Heart left ventricle (tissue), 16 donors: ENCODE results near the gene DNAJB7. TPM values are rescaled to one million over a fixed set of nuclear protein-coding genes. Genes with fewer than 3 reads are reported as not detected.

ENCODE experiments used
- ATAC-seq, 4 donors: fragments of 200-7000 bp; cut with Tn5 transposase; one replicate each; pipeline ENCODE4 v1.9.1; 2020 to 2022; ENCODE audit warnings: moderate library complexity in 4 of 4, mild to moderate bottlenecking in 3 of 4, moderate number of reproducible peaks in 1 of 4
- DNase-seq, 5 donors: peaks; one replicate each; pipeline ENCODE4 v3.0.0-alpha.2; 2020
- H3K27ac ChIP-seq, 12 donors: fragments of 200-600 bp; sonication (generic) in 4 of 12; one replicate each; pipeline versions ENCODE4 v1.5.0 to v1.8.0; 2016 to 2022; ENCODE audit warnings: mild to moderate bottlenecking in 2 of 12
- H3K27me3 ChIP-seq, 9 donors: fragments of 200-600 bp; sonication (generic) in 2 of 9; one replicate each; pipeline versions ENCODE4 v1.5.1 to v1.8.0; 2016 to 2022; ENCODE audit warnings: mild to moderate bottlenecking in 3 of 9
- H3K36me3 ChIP-seq, 9 donors: fragments of 200-600 bp; sonication (generic) in 2 of 9; one replicate each; pipeline versions ENCODE4 v1.5.0 to v1.8.0; 2018 to 2022; ENCODE audit warnings: mild to moderate bottlenecking in 2 of 9
- H3K4me1 ChIP-seq, 12 donors: fragments of 200-600 bp; sonication (generic) in 4 of 12; one replicate each; pipeline versions ENCODE4 v1.5.0 to v1.8.0; 2016 to 2022; ENCODE audit warnings: mild to moderate bottlenecking in 3 of 12
- H3K4me3 ChIP-seq, 12 donors: fragments of 200-600 bp; sonication (generic) in 4 of 12; one replicate each; pipeline versions ENCODE4 v1.5.0 to v1.8.0; 2017 to 2022; ENCODE audit warnings: mild to moderate bottlenecking in 9 of 12, moderate library complexity in 4 of 12
- H3K9me3 ChIP-seq, 12 donors: fragments of 200-600 bp; sonication (generic) in 4 of 12; one replicate each; pipeline versions ENCODE4 v1.5.0 to v1.8.0; 2016 to 2022; ENCODE audit warnings: mild to moderate bottlenecking in 1 of 12
- CTCF ChIP-seq, 12 donors: fragments of 200-600 bp; sonication (generic) in 4 of 12; IDR thresholded peaks; one replicate each; pipeline versions ENCODE4 v1.5.0 to v1.8.0; 2018 to 2022; ENCODE audit warnings: antibody characterized with exemption in 12 of 12, mild to moderate bottlenecking in 5 of 12
- POLR2A ChIP-seq, 2 donors: fragments of 450-650 bp; IDR thresholded peaks; one replicate each; pipeline ENCODE4 v1.6.1; 2017; ENCODE audit warnings: antibody characterized with exemption in 2 of 2, mild to moderate bottlenecking in 2 of 2, moderate library complexity in 2 of 2
- WGBS, 4 donors: extraction: QIAGEN DNeasy Blood & Tissue Kit in 2 of 4; methylation state at CpG; one replicate each; pipeline versions ENCODE4 v1.1.5 to v1.1.7; 2013 to 2018; 5-methylcytosine and 5-hydroxymethylcytosine counted together
- intact Hi-C, 10 donors: fragments of 100-400 bp; cut with DNase I; formaldehyde crosslinking; loops; one replicate each; pipeline versions ENCODE4 v1.11.1 to v1.14.2; 2022
- polyA plus RNA-seq, 2 donors: library from polyadenylated mRNA; stranded (reverse); fragments of 200-250 nt; gene quantifications; one replicate each; pipeline ENCODE4 v1.2.3, GENCODE V29; 2013
- total RNA-seq, 9 donors: library from RNA; depleted of rRNA in 2 of 9; stranded (reverse); fragments of >200 nt in 2 of 9; fragmentation: NEBNext Ultra II Directional in 3 of 9; extraction: Animal tissue kit (Norgen Biotek cat#: 25700) in 3 of 9; gene quantifications; one replicate each; pipeline versions ENCODE4 v1.1.0 to v1.2.4, GENCODE V29; 2016 to 2023
- donor health status: ischemic (EF 13 %, LVEDD 7.1; RV severe dilation, severe dysfunction).
- donor health status: healthy with polysubstance abuse.
- donor health status: DM: no; HTN: yes; CAD: no.
- donor health status: DM: no; HTN: no; CAD: no.
- donor health status: ischemic (EF 25% LVEDD 6.9; RV normal size, moderate dysfunction).
- donor health status: ischemic (EF 25% LVEDD 5.7; RV mildly dilated, moderate dysfunction).
- donor health status: healthy.
- donor health status: DM: yes; HTN: yes; CAD: no.
- donor health status: ischemic (EF 35%, LVEDD 5.7; RV mildly dilated, moderate dysfunction).
- donor health status: nonischemic (EF 11% LVEDD 7.7; RV severe dilation, severe dysfunction).
- donor health status: DM: yes; HTN: yes; CAD: no.
- donor health status: PGD.
- donor health status: ischemic (EF 29% LVEDD 5.4; RV normal size, mild dysfunction).
- donor health status: nonischemic (EF 23%, LVEDD 6.1; RV moderate dilation, normal function).

Gene DNAJB7
- total and polyA plus RNA-seq, 11 donors: not detected

- 3 to 9% (median 5%) methylated on average over 4 of the region's 4 CpGs for WGBS, 4 donors
- intact Hi-C loops: loop anchor here in 3 of 10 donors (2.0 to 5.0 kb wide), 2 partner anchors 33 to 37 kb away; partner anchors contain the start of genes ST13 (in 2 of the 3) and XPNPEP3 (in 2 of the 3)
- peak in 1 of 4 donors; percentile 8 for ATAC-seq
These were observed 42.2 kb downstream of the DNAJB7 start for GRCh38 chr22:40819599-40820140.

GRCh38 chr22:40818747-40819598 is 42.9 kb downstream of the DNAJB7 start, which contains the start of gene SLC25A17:
Gene SLC25A17, minus strand, starts transcription at chr22:40819346. Its CDS starts 98 bp downstream, at chr22:40819248.
- Histone ChIP-seq H3K36me3 (peaks cover 0 to 20% (median 15%) of the 10 kb centered on the region in 9 donors), H3K27ac (peak within 1 kb of the TSS in 11 of 12 donors; percentile 31 to 88 (median 77)), H3K4me1 (peaks cover 0 to 27% (median 19%) of the 10 kb centered on the region in 12 donors), H3K27me3 (no peaks in the 10 kb centered on the region), H3K4me3 (peak within 1 kb of the TSS; percentile 57 to 99 (median 82)), H3K9me3 (no peaks in the 10 kb centered on the region)
- 0 to 2% (median 0%) methylated on average over 45 to 61 of the region's 61 CpGs for WGBS, 4 donors
- peak; percentile 98 to 99 (median 98) for ATAC-seq
- intact Hi-C loops: loop anchor here in 3 of 10 donors (2.0 to 5.0 kb wide), 2 partner anchors 33 to 38 kb away; partner anchors contain the start of genes ST13 (in 2 of the 3) and XPNPEP3 (in 2 of the 3)
- peak in 1 of 2 donors; percentile 50 for TF ChIP-seq POLR2A (IDR thresholded peaks at IDR 0.05)
- TF ChIP-seq CTCF (IDR thresholded peaks at IDR 0.05): peak in 8 of 12 donors; percentile 21 to 54 (median 34)
- DNase-seq: peak; percentile 89 to 94 (median 92)

More at GRCh38 chr22:40819599-40820140, 42.2 kb downstream of the DNAJB7 start:
- Histone ChIP-seq H3K36me3 (peaks cover 0 to 27% (median 16%) of the 10 kb centered on the region in 9 donors), H3K9me3 (no peaks in the 10 kb centered on the region), H3K27me3 (no peaks in the 10 kb centered on the region), H3K27ac (peak overlapping the region in 11 of 12 donors; percentile 31 to 88 (median 77)), H3K4me1 (peaks cover 0 to 27% (median 19%) of the 10 kb centered on the region in 12 donors), H3K4me3 (peak overlapping the region; percentile 57 to 99 (median 82))
- TF ChIP-seq POLR2A (IDR thresholded peaks at IDR 0.05): no peak
- no peak for TF ChIP-seq CTCF (IDR thresholded peaks at IDR 0.05)
- no peak for DNase-seq

- DNase-seq (no peak), ATAC-seq (no peak)
- Histone ChIP-seq H3K9me3 (no peaks in the 10 kb centered on the region), H3K36me3 (peaks cover 0 to 13% (median 9%) of the 10 kb centered on the region in 9 donors), H3K27ac (no peak overlapping the region), H3K4me3 (peak overlapping the region; percentile 57 to 99 (median 82)), H3K27me3 (no peaks in the 10 kb centered on the region), H3K4me1 (peaks cover 0 to 27% (median 19%) of the 10 kb centered on the region in 12 donors)
- TF ChIP-seq POLR2A (IDR thresholded peaks at IDR 0.05) (no peak), CTCF (IDR thresholded peaks at IDR 0.05) (no peak)
- intact Hi-C loops: loop anchor here in 3 of 10 donors (2.0 to 5.0 kb wide), 2 partner anchors 34 to 39 kb away; partner anchors contain the start of genes ST13 (in 2 of the 3) and XPNPEP3 (in 2 of the 3)
- WGBS, 4 donors: 37 to 44% (median 42%) methylated on average over 14 of the region's 14 CpGs
These were observed 43.6 kb downstream of the DNAJB7 start for GRCh38 chr22:40818192-40818746.
